ENCODE data around the gene AEBP1. TPM values are rescaled to one million over a fixed set of nuclear protein-coding genes. Genes with fewer than 3 reads are reported as not detected.

The AEBP1 gene
- total RNA-seq, 1 donor from 2014 or later = 64.1 TPM

DNA sequence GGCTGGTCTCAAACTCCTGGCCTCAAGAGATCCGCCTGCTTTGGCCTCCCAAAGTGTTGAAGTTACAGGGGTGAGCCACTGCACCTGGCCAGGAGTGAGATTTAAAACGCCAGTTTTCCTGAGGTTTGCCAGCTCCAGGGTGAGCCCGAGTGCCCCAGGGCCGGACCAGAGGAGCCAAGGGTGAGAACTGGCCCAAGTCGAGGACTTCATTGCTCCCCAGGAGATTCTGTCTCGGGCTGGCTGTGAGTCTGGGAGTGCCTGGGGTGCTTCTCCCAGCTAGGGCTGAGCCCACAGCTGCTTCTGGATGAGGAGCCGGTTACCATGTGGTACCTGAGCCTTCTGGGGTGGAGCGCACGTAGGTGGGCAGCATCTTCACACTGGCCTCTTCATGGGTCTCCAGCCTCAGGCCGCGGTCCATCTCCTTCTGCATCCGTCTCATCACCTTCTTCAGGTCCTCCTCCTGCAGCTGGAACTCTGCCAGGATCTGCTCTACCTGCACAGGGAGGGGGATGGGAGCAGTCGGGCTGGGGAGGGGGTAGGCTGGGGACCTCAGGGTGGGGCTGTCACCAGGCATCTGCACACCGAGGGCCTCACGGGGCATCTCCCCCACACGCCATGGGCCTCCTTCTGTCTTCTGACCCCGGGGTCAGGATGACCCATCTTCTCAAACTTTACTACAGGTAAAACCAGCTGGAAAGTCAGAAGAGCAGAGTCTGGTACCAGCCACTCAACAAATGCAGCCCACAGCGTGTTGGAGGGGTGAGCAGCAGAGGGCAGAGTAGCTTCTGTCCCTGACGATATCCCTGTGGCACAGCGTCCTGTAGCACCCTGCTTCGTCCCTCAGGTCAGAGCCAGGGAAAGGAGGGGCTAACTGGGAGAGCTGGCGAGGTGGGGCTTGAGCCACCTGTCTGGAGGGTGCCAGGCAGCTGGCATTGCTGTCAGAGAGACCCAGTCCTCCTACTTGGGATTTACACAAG, 49.1 kb downstream of the AEBP1 start:
- DNase-seq (ENCODE audit: extremely low spot score, unreplicated experiment) = no peak
- Mint-ChIP-seq H3K9me3 (no peaks in the 10 kb centered on the region), H3K4me1 (ENCODE audit: unreplicated experiment) (peaks cover 7% of the 10 kb centered on the region), H3K27me3 (no peaks in the 10 kb centered on the region), H3K27ac (no peak overlapping the region), H3K4me3 (no peak overlapping the region), H3K36me3 (no peaks in the 10 kb centered on the region)
- no peak for TF ChIP-seq CTCF (conservative IDR thresholded peaks at IDR 0.05)

- no peak for TF ChIP-seq CTCF (conservative IDR thresholded peaks at IDR 0.05)
- no peak for DNase-seq (ENCODE audit: extremely low spot score, unreplicated experiment)
- Mint-ChIP-seq H3K36me3 (no peaks in the 10 kb centered on the region), H3K4me3 (no peak overlapping the region), H3K27ac (no peak overlapping the region), H3K9me3 (no peaks in the 10 kb centered on the region), H3K4me1 (ENCODE audit: unreplicated experiment) (peaks cover 7% of the 10 kb centered on the region), H3K27me3 (no peaks in the 10 kb centered on the region)
Measured at GRCh38 chr7:44153948-44154335, 49.8 kb downstream of the AEBP1 start.

- TF ChIP-seq CTCF (conservative IDR thresholded peaks at IDR 0.05) = no peak
- H3K9me3 Mint-ChIP-seq = no peaks in the 10 kb centered on the region
- DNase-seq (ENCODE audit: extremely low spot score, unreplicated experiment) = no peak
- H3K36me3 Mint-ChIP-seq = no peaks in the 10 kb centered on the region
- no peak overlapping the region for H3K27ac Mint-ChIP-seq
- peaks cover 7% of the 10 kb centered on the region for H3K4me1 Mint-ChIP-seq (ENCODE audit: unreplicated experiment)
- no peaks in the 10 kb centered on the region for H3K27me3 Mint-ChIP-seq
- H3K4me3 Mint-ChIP-seq = no peak overlapping the region
Measured at GRCh38 chr7:44154703-44155102, 50.6 kb downstream of the AEBP1 start.

GRCh38 chr7:44155191-44156185, 51.3 kb downstream of the AEBP1 start:
- Mint-ChIP-seq H3K27ac (no peak overlapping the region), H3K4me1 (ENCODE audit: unreplicated experiment) (peaks cover 4% of the 10 kb centered on the region), H3K9me3 (no peaks in the 10 kb centered on the region), H3K4me3 (no peak overlapping the region), H3K36me3 (no peaks in the 10 kb centered on the region), H3K27me3 (no peaks in the 10 kb centered on the region)
- DNase-seq (ENCODE audit: extremely low spot score, unreplicated experiment) = no peak
- no peak for TF ChIP-seq CTCF (conservative IDR thresholded peaks at IDR 0.05)

DNA sequence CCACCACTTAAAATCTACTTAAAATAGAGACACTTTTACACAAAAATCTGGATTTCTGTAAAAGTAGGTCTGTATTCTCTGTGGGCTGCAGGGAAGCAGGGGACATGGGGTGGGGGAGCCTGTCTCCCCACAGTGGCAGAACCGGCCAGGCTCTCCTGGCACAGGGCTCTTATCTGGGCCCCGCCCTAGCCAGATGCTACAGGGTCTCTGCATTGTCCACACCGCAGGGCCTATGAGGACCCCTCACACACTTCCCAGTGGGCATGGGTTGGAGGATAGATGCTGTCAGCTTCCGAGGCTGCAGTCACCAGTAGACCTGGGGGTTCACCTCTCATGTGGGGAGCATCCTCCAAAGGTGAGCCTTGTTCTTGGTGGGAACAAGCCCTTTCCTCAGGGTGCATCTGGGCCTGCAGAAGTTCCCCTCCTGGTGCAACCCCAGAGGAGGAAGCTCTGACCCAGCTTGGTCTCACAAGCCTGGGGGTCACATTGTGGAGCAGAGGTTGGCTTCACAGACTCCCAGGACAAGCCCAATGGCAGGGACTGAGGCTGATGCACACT, 52.4 kb downstream of the AEBP1 start:
- Mint-ChIP-seq H3K27me3 (no peaks in the 10 kb centered on the region), H3K36me3 (no peaks in the 10 kb centered on the region), H3K4me3 (no peak overlapping the region), H3K27ac (no peak overlapping the region), H3K4me1 (ENCODE audit: unreplicated experiment) (no peaks in the 10 kb centered on the region), H3K9me3 (no peaks in the 10 kb centered on the region)
- no peak for TF ChIP-seq CTCF (conservative IDR thresholded peaks at IDR 0.05)
- DNase-seq (ENCODE audit: extremely low spot score, unreplicated experiment) = no peak

Measured in type B pancreatic cell (in vitro differentiated cells).